Measurements from ENCODE around the gene KPNA5.
"Not testable (repeated sequence)": the region's sequence is repeated elsewhere in the genome, so short reads cannot be mapped to it uniquely, and the experiment has no call there.

KPNA5 gene

GRCh38 chr6:116680880-116681672 is at the start of gene KPNA5:
Gene KPNA5, plus strand, starts transcription at chr6:116681211. Its CDS starts 124 bp downstream, at chr6:116681335.
- DNase-seq: peak; percentile 87

- DNase-seq: peak; percentile 63
Measured at GRCh38 chr6:116631379-116631990, 49.5 kb upstream of the KPNA5 start.

GRCh38 chr6:116633685-116634084 is 47.3 kb upstream of the KPNA5 start:
- DNase-seq: no peak

- DNase-seq: no peak
Measured at GRCh38 chr6:116648156-116648555, 32.9 kb upstream of the KPNA5 start.

GRCh38 chr6:116649129-116649528 is 31.9 kb upstream of the KPNA5 start:
- DNase-seq: no peak

GRCh38 chr6:116651916-116652315 is 29.1 kb upstream of the KPNA5 start:
- no peak for DNase-seq

GRCh38 chr6:116661594-116661993 is 19.4 kb upstream of the KPNA5 start:
- DNase-seq: no peak

- no peak for DNase-seq
Measured at GRCh38 chr6:116662202-116662601, 18.8 kb upstream of the KPNA5 start.

GRCh38 chr6:116663308-116663707 is 17.7 kb upstream of the KPNA5 start:
- no peak for DNase-seq

- not testable (repeated sequence) for DNase-seq
Measured at GRCh38 chr6:116664169-116664568, 16.8 kb upstream of the KPNA5 start.

GRCh38 chr6:116665464-116665863 is 15.5 kb upstream of the KPNA5 start:
- no peak for DNase-seq

- no peak for DNase-seq
Measured at GRCh38 chr6:116666869-116667268, 14.1 kb upstream of the KPNA5 start.

GRCh38 chr6:116667623-116668022 is 13.4 kb upstream of the KPNA5 start:
- DNase-seq: no peak

GRCh38 chr6:116672306-116672705 is 8.7 kb upstream of the KPNA5 start:
- no peak for DNase-seq

- DNase-seq: no peak
Measured at GRCh38 chr6:116676021-116676420, 5.0 kb upstream of the KPNA5 start.

- DNase-seq: peak; percentile 9
Measured at GRCh38 chr6:116682334-116682712, 1.3 kb downstream of the KPNA5 start.

GRCh38 chr6:116685437-116685993 is 4.5 kb downstream of the KPNA5 start:
- no peak for DNase-seq

GRCh38 chr6:116686475-116687101 is 5.6 kb downstream of the KPNA5 start:
- not testable (repeated sequence) for DNase-seq

- DNase-seq: no peak
Measured at GRCh38 chr6:116691154-116691553, 10.1 kb downstream of the KPNA5 start.

GRCh38 chr6:116692873-116693272 is 11.9 kb downstream of the KPNA5 start:
- DNase-seq: not testable (repeated sequence)

GRCh38 chr6:116693275-116693674 is 12.3 kb downstream of the KPNA5 start:
- DNase-seq: not testable (repeated sequence)

GRCh38 chr6:116695401-116695800 is 14.4 kb downstream of the KPNA5 start:
- no peak for DNase-seq

GRCh38 chr6:116697480-116697879 is 16.5 kb downstream of the KPNA5 start:
- DNase-seq: no peak

GRCh38 chr6:116703888-116704287 is 22.9 kb downstream of the KPNA5 start:
- DNase-seq: not testable (repeated sequence)
